ENCODE measurements around the gene TYW3. TPM values are rescaled to one million over a fixed set of nuclear protein-coding genes. Genes with fewer than 3 reads are reported as not detected.
"Not testable (repeated sequence)": the region's sequence is repeated elsewhere in the genome, so short reads cannot be mapped to it uniquely, and the experiment has no call there.

The TYW3 gene
- total RNA-seq, 1 experiment from 2014 or later = 33.0 TPM

DNA sequence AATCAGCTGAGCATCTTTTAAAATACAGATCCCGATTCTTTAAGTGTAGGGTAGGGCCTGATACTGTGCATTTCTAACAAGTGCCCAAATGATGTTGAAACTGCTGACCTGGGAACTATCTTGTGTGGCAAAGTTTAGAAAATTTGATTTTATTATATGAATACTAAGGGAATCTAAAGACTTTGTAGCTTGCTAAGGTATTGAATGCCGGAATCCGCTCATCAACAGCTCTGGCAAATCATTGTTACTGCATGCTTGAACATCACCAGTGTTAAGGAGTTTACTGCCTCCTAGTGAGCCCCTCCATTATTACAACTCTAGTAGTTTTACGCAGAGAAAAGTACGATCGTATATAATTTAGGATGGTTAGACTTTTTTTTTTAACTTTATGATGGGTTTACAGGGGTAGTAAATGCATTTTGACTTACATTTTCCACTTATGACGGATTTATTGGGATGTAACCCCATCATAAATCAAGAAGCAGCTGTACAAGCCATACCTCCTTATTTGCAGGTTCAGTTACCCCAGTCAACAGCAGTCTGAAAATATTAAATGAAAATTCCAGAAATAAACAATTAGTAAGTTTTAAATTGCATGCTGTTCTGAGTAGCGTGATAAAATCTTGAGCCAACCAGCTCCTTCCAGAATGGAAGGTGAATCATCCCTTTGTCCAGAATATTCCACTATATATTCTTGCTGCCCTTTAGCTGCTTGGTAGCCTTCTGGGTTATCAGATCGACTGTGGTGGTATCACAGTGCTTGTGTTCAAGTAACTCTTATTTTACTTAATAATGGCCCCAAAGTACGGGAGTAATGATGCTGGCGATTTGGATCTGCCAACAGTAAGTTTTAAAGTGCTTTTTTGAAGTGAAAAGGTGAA is 892 bp downstream of the TYW3 start:
- H3K27me3 ChIP-seq (ENCODE audit: low read length) = no peaks in the 10 kb centered on the region
- H3K4me2 ChIP-seq (ENCODE audit: low read depth, low read length, poor library complexity, severe bottlenecking) = peak overlapping the region; percentile 70
- peaks cover 81% of the 10 kb centered on the region for H3K79me2 ChIP-seq (ENCODE audit: low read length)
- no peaks in the 10 kb centered on the region for H4K20me1 ChIP-seq (ENCODE audit: insufficient read depth, low read depth, low read length)
- no peaks in the 10 kb centered on the region for H3K9me3 ChIP-seq (ENCODE audit: low read length)
- peak overlapping the region; percentile 98 for H3K4me3 ChIP-seq (ENCODE audit: low read length)
- no peaks in the 10 kb centered on the region for H3K9me2 ChIP-seq (replicated peaks; ENCODE audit: insufficient read depth, low read length)
- H3K27ac ChIP-seq (ENCODE audit: low read length) = peak overlapping the region; percentile 93
- H3K36me3 ChIP-seq (ENCODE audit: insufficient read depth, low read length) = peaks cover 44% of the 10 kb centered on the region
- H2AFZ ChIP-seq (ENCODE audit: low read length) = peak overlapping the region; percentile 90; the same call in 1 of the 2 replicates
- DNase-seq = peak; percentile 91
- peak overlapping the region; percentile 96 for H3K9ac ChIP-seq (ENCODE audit: low read length)
- H3K4me1 ChIP-seq (ENCODE audit: low read length) = peaks cover 30% of the 10 kb centered on the region

DNA sequence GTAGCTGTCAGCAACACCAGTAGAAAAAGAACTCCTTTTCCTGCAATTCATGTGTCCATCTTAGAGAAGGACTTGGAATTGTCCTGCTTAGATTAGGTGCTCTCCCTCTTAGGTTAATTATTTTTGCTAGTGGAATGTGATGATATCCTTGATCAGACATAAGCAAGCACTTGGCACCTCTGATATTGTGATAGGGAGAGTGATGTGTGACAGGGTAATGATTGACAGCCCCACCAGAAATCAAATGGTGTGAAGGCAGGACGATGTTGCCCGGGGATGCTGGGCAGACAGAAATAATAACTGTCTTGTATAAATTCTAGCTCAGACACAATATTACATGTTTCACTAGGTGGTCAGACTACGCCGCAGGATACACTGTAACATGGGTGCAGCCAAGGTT is 4.4 kb downstream of the TYW3 start:
- H3K4me1 ChIP-seq (ENCODE audit: low read length) = peaks cover 19% of the 10 kb centered on the region
- H2AFZ ChIP-seq (ENCODE audit: low read length) = no peak overlapping the region
- no peak overlapping the region for H3K4me2 ChIP-seq (ENCODE audit: low read depth, low read length, poor library complexity, severe bottlenecking)
- peaks cover 4% of the 10 kb centered on the region; the same call in 1 of the 2 replicates for H3K9me3 ChIP-seq (ENCODE audit: low read length)
- no peak overlapping the region for H3K27ac ChIP-seq (ENCODE audit: low read length)
- no peaks in the 10 kb centered on the region for H4K20me1 ChIP-seq (ENCODE audit: insufficient read depth, low read depth, low read length)
- H3K79me2 ChIP-seq (ENCODE audit: low read length) = peaks cover 58% of the 10 kb centered on the region
- no peak overlapping the region for H3K9ac ChIP-seq (ENCODE audit: low read length)
- DNase-seq = no peak
- no peaks in the 10 kb centered on the region for H3K27me3 ChIP-seq (ENCODE audit: low read length)
- H3K36me3 ChIP-seq (ENCODE audit: insufficient read depth, low read length) = peaks cover 70% of the 10 kb centered on the region
- H3K4me3 ChIP-seq (ENCODE audit: low read length) = no peak overlapping the region
- H3K9me2 ChIP-seq (replicated peaks; ENCODE audit: insufficient read depth, low read length) = no peaks in the 10 kb centered on the region

DNA sequence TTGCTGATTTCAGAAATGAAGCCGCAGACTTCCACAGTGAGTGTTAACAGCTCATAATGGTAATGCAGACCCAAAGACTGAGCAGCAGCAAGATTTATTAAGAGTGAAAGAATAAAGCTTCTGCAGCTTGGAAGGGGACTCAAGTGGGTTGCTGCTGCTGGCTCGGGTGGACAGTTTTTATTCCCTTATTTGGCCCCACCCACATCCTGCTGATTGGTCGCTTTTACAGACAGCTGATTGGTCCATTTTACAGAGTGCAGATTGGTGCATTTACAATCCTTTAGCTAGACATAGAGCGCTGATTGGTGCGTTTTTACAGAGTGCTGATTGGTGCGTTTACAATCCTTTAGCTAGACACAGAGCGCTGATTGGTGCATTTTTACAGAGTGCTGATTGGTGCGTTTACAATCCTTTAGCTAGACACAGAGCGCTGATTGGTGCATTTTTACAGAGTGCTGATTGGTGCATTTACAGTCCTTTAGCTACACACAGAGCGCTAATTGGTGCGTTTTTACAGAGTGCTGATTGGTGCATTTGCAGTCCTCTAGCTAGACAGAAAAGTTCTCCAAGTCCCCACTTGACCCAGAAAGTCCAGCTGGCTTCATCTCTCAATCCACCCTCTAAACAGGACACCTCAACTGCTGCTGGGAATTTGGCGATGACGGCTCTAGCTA is 7.5 kb downstream of the TYW3 start:
- not testable (repeated sequence) for H2AFZ ChIP-seq (ENCODE audit: low read length)

DNA sequence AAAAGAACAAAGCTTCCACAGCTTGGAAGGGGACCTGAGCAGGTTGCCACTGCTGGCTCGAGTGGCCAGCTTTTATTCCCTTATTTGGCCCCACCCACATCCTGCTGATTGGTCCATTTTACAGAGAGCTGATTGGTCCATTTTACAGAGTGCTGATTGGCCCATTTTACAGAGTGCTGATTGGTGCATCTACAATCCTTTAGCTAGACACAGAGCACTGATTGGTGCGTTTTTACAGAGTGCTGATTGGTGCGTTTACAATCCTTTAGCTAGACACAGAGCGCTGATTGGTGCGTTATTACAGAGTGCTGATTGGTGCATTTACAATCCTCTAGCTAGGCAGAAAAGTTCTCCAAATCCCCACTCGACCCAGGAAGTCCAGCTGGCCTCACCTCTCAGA is 12.3 kb downstream of the TYW3 start:
- H3K36me3 ChIP-seq (ENCODE audit: insufficient read depth, low read length) = peaks cover 64% of the 10 kb centered on the region

More for the DNA sequence above, 7.5 kb downstream of the TYW3 start:
- H3K4me3 ChIP-seq (ENCODE audit: low read length); H3K9ac ChIP-seq (ENCODE audit: low read length); H4K20me1 ChIP-seq (ENCODE audit: insufficient read depth, low read depth, low read length); DNase-seq; H3K27ac ChIP-seq (ENCODE audit: low read length); H3K9me2 ChIP-seq (replicated peaks; ENCODE audit: insufficient read depth, low read length); H3K9me3 ChIP-seq (ENCODE audit: low read length); H3K4me2 ChIP-seq (ENCODE audit: low read depth, low read length, poor library complexity, severe bottlenecking); H3K27me3 ChIP-seq (ENCODE audit: low read length); H3K4me1 ChIP-seq (ENCODE audit: low read length): not testable (repeated sequence)
- Histone ChIP-seq H3K79me2 (ENCODE audit: low read length) (peaks cover 40% of the 10 kb centered on the region), H3K36me3 (ENCODE audit: insufficient read depth, low read length) (peaks cover 91% of the 10 kb centered on the region)

DNA sequence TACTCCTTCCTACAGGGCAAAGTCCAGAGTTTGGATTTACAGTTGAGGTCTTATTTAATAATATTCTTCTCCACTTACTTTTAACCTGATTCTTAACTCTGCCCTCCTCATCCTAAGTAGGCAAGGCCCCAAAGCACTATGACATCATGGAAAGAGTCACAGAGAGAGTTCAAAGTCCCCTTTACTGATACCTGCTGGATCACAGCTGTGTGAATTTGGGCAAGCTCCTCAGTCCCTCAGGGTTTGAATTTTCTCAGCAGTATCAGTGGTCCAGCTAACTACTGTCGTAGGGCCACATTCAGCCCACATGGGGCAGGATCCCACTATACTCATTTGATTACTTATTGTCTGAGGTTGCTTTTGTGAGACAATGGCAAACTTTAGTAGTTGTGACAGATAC is 16.0 kb downstream of the TYW3 start:
- Histone ChIP-seq H3K4me2 (ENCODE audit: low read depth, low read length, poor library complexity, severe bottlenecking) (no peak overlapping the region), H3K4me3 (ENCODE audit: low read length) (no peak overlapping the region), H3K27ac (ENCODE audit: low read length) (no peak overlapping the region), H3K27me3 (ENCODE audit: low read length) (no peaks in the 10 kb centered on the region), H3K9me2 (replicated peaks; ENCODE audit: insufficient read depth, low read length) (no peaks in the 10 kb centered on the region), H3K79me2 (ENCODE audit: low read length) (peaks cover 16% of the 10 kb centered on the region), H4K20me1 (ENCODE audit: insufficient read depth, low read depth, low read length) (no peaks in the 10 kb centered on the region), H3K36me3 (ENCODE audit: insufficient read depth, low read length) (peaks cover 56% of the 10 kb centered on the region), H2AFZ (ENCODE audit: low read length) (no peak overlapping the region), H3K9me3 (ENCODE audit: low read length) (peaks cover under 1% of the 10 kb centered on the region; the same call in 1 of the 2 replicates), H3K4me1 (ENCODE audit: low read length) (no peaks in the 10 kb centered on the region), H3K9ac (ENCODE audit: low read length) (no peak overlapping the region)
- no peak for DNase-seq

More for the DNA sequence above, 12.3 kb downstream of the TYW3 start:
- not testable (repeated sequence) for DNase-seq; H3K9me3 ChIP-seq (ENCODE audit: low read length); H4K20me1 ChIP-seq (ENCODE audit: insufficient read depth, low read depth, low read length); H3K4me1 ChIP-seq (ENCODE audit: low read length); H3K27ac ChIP-seq (ENCODE audit: low read length); H3K9me2 ChIP-seq (replicated peaks; ENCODE audit: insufficient read depth, low read length); H3K4me3 ChIP-seq (ENCODE audit: low read length); H3K27me3 ChIP-seq (ENCODE audit: low read length); H3K9ac ChIP-seq (ENCODE audit: low read length); H2AFZ ChIP-seq (ENCODE audit: low read length); H3K4me2 ChIP-seq (ENCODE audit: low read depth, low read length, poor library complexity, severe bottlenecking)
- H3K79me2 ChIP-seq (ENCODE audit: low read length) = peaks cover 20% of the 10 kb centered on the region

DNA sequence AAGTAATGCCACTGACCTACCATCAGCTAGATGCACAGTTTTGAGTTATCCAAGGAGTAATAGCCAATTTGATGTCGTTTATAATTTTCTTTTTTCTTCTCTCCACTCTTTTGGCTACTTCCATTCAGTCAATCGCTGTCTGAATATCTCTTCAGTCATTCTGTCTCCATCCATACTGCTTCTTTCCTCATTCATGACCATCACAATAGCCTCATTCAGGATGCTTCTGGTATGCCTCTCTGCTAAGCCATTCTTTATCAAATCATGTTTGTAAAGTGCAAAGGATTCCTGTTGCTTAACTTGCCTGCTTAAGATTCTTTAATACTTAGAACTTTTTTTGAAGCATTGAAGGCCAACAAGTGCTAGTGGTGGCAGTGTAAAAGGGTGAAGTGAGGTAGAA is 20.2 kb downstream of the TYW3 start:
- Histone ChIP-seq H3K27me3 (ENCODE audit: low read length) (no peaks in the 10 kb centered on the region), H3K9me3 (ENCODE audit: low read length) (no peaks in the 10 kb centered on the region), H3K79me2 (ENCODE audit: low read length) (no peaks in the 10 kb centered on the region), H4K20me1 (ENCODE audit: insufficient read depth, low read depth, low read length) (no peaks in the 10 kb centered on the region), H3K4me3 (ENCODE audit: low read length) (no peak overlapping the region), H3K4me2 (ENCODE audit: low read depth, low read length, poor library complexity, severe bottlenecking) (no peak overlapping the region), H3K4me1 (ENCODE audit: low read length) (no peaks in the 10 kb centered on the region), H2AFZ (ENCODE audit: low read length) (no peak overlapping the region), H3K36me3 (ENCODE audit: insufficient read depth, low read length) (peaks cover 69% of the 10 kb centered on the region), H3K9ac (ENCODE audit: low read length) (no peak overlapping the region), H3K27ac (ENCODE audit: low read length) (no peak overlapping the region), H3K9me2 (replicated peaks; ENCODE audit: insufficient read depth, low read length) (no peaks in the 10 kb centered on the region)
- no peak for DNase-seq

DNA sequence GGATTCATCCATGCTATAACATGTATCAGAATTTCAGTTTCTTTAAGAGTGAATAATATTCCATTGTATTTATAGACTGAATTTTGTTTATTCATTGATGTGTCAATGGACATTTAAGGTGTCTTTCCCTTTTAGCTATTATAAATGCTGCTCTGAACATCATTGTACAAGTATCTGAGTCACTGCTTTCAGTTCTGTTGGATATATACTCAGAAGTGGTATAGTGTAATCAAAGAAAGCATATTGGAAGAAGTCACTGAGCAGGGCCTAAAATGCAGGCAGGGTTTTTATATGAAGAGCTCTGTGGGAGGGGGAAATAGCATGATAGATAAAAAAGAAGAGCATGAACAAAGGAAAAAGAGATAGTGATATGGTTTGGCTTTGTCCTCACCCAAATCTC is 22.5 kb downstream of the TYW3 start:
- no peak for DNase-seq
- Histone ChIP-seq H4K20me1 (ENCODE audit: insufficient read depth, low read depth, low read length) (no peaks in the 10 kb centered on the region), H3K27ac (ENCODE audit: low read length) (no peak overlapping the region), H3K9ac (ENCODE audit: low read length) (no peak overlapping the region), H3K9me3 (ENCODE audit: low read length) (no peaks in the 10 kb centered on the region), H3K4me1 (ENCODE audit: low read length) (no peaks in the 10 kb centered on the region), H2AFZ (ENCODE audit: low read length) (no peak overlapping the region), H3K27me3 (ENCODE audit: low read length) (no peaks in the 10 kb centered on the region), H3K9me2 (replicated peaks; ENCODE audit: insufficient read depth, low read length) (no peaks in the 10 kb centered on the region), H3K4me2 (ENCODE audit: low read depth, low read length, poor library complexity, severe bottlenecking) (no peak overlapping the region), H3K4me3 (ENCODE audit: low read length) (no peak overlapping the region), H3K36me3 (ENCODE audit: insufficient read depth, low read length) (peaks cover 67% of the 10 kb centered on the region), H3K79me2 (ENCODE audit: low read length) (0 out of 2 replicates have a peak, but pooled peaks cover 4% of the 10 kb centered on the region)

DNA sequence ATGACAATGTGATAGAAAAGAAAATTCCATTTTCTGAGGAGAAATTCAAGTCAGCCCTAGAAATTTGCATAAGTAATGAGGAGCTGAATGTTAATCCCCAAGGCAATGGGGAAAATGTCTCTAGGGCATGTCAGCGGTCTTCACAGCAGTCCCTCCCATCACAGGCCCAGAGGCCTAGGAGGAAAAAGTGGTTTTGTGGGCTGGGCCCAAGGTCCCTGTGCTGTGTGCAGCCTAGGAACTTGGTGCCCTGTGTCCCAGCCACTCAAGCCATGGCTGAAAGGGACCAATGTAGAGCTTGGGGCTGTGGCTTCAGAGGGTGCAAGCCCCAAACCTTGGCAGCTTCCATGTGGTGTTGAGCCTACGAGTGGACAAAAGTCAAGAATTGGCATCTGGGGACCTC is 23.7 kb downstream of the TYW3 start:
- not testable (repeated sequence) for H2AFZ ChIP-seq (ENCODE audit: low read length); H3K9me2 ChIP-seq (replicated peaks; ENCODE audit: insufficient read depth, low read length); H4K20me1 ChIP-seq (ENCODE audit: insufficient read depth, low read depth, low read length); H3K4me3 ChIP-seq (ENCODE audit: low read length); H3K9ac ChIP-seq (ENCODE audit: low read length); H3K9me3 ChIP-seq (ENCODE audit: low read length); H3K27me3 ChIP-seq (ENCODE audit: low read length); H3K4me2 ChIP-seq (ENCODE audit: low read depth, low read length, poor library complexity, severe bottlenecking); H3K79me2 ChIP-seq (ENCODE audit: low read length); H3K27ac ChIP-seq (ENCODE audit: low read length); H3K4me1 ChIP-seq (ENCODE audit: low read length); DNase-seq
- peaks cover 61% of the 10 kb centered on the region for H3K36me3 ChIP-seq (ENCODE audit: insufficient read depth, low read length)

All from Karpas-422 (cell line).